HEK293 (cell line): Measurements from ENCODE around the gene ZNF285.

ENCODE experiments used
- CTCF ChIA-PET: fragments of 350-600 bp; formaldehyde crosslinking; extraction: SDS; loops from one replicate; lab custom pipeline; 2021; ENCODE audit warnings: antibody characterized with exemption; lab: Yijun Ruan, JAX
- POLR2A ChIA-PET: fragments of 300-600 bp; formaldehyde crosslinking; extraction: SDS; loops from one replicate; lab custom pipeline; 2020; ENCODE audit warnings: antibody characterized with exemption, inconsistent platforms; lab: Yijun Ruan, JAX
- H3K27ac ChIP-seq: fragments of 200-500 bp; sonication (Bioruptor generic); 2 replicates; pipeline ENCODE4 v1.5.1; 2014; ENCODE audit warnings: low read depth, low read length, control low read depth, inconsistent platforms; ENCODE audit errors: extremely low read depth
- H3K36me3 ChIP-seq, 2 experiments: fragments of 200-500 bp in 1 of 2; sonication (Bioruptor generic) in 1 of 2; 1 replicate in 1 of 2; 2 replicates in 1 of 2; pipeline ENCODE4 v1.5.1; 2014 to 2017; ENCODE audit warnings: inconsistent platforms in 2 of 2, low read length in 2 of 2; ENCODE audit not compliant: control insufficient read depth in 2 of 2, insufficient read depth in 1 of 2
- H3K4me1 ChIP-seq: fragments of 200-500 bp; sonication (Bioruptor generic); 2 replicates; pipeline ENCODE4 v1.5.1; 2014; ENCODE audit warnings: mild to moderate bottlenecking, low read length, inconsistent platforms; ENCODE audit not compliant: control insufficient read depth, insufficient read depth
- H3K4me3 ChIP-seq: 2 replicates; pipeline ENCODE4 v1.5.1; 2011; ENCODE audit warnings: low read depth, mild to moderate bottlenecking, control low read depth, low read length, moderate library complexity
- H3K9me3 ChIP-seq: fragments of 200-500 bp; sonication (Bioruptor generic); 2 replicates; pipeline ENCODE4 v1.5.1; 2014; ENCODE audit warnings: low read depth, low read length, inconsistent platforms; ENCODE audit not compliant: control insufficient read depth, insufficient read depth
- GFI1B ChIP-seq: fragments of 450-650 bp; formaldehyde crosslinking; IDR thresholded peaks from 2 replicates; pipeline ENCODE4 v1.5.1; 2016; ENCODE audit warnings: missing biosample characterization, missing genetic modification characterization
- HIC1 ChIP-seq: fragments of 450-650 bp; formaldehyde crosslinking; IDR thresholded peaks from 2 replicates; pipeline ENCODE4 v1.5.1; 2016; ENCODE audit warnings: missing biosample characterization, missing genetic modification characterization
- MYNN ChIP-seq: fragments of 450-650 bp; formaldehyde crosslinking; IDR thresholded peaks from 2 replicates; pipeline ENCODE4 v1.5.1; 2016; ENCODE audit warnings: missing biosample characterization, missing genetic modification characterization, borderline replicate concordance
- ZBTB11 ChIP-seq: fragments of 450-650 bp; formaldehyde crosslinking; conservative IDR thresholded peaks from 2 replicates; pipeline ENCODE4 v1.5.1; 2016; ENCODE audit warnings: low read depth, missing biosample characterization, missing genetic modification characterization
- ZNF2 ChIP-seq: fragments of 450-650 bp; formaldehyde crosslinking; IDR thresholded peaks from 2 replicates; pipeline ENCODE4 v1.5.1; 2016; ENCODE audit warnings: missing biosample characterization, missing genetic modification characterization
- ZNF302 ChIP-seq: fragments of 450-650 bp; formaldehyde crosslinking; IDR thresholded peaks from 2 replicates; pipeline ENCODE4 v1.5.1; 2016; ENCODE audit warnings: missing biosample characterization, missing genetic modification characterization, low read depth
- ZNF423 ChIP-seq: fragments of 450-650 bp; formaldehyde crosslinking; IDR thresholded peaks from 2 replicates; pipeline ENCODE4 v1.5.1; 2016; ENCODE audit warnings: missing biosample characterization, missing genetic modification characterization
- ZNF473 ChIP-seq: fragments of 450-650 bp; formaldehyde crosslinking; IDR thresholded peaks from 2 replicates; pipeline ENCODE4 v1.5.1; 2017; ENCODE audit warnings: missing biosample characterization, missing genetic modification characterization
- ZNF48 ChIP-seq: fragments of 450-650 bp; formaldehyde crosslinking; IDR thresholded peaks from 2 replicates; pipeline ENCODE4 v1.5.1; 2016; ENCODE audit warnings: missing biosample characterization, missing genetic modification characterization
- ZNF510 ChIP-seq: fragments of 450-650 bp; formaldehyde crosslinking; IDR thresholded peaks from 2 replicates; pipeline ENCODE4 v1.5.1; 2018; ENCODE audit warnings: mild to moderate bottlenecking, missing genetic modification characterization, missing biosample characterization; ENCODE audit not compliant: insufficient replicate concordance
- ZNF521 ChIP-seq: fragments of 450-650 bp; formaldehyde crosslinking; IDR thresholded peaks from 2 replicates; pipeline ENCODE4 v1.5.1; 2017; ENCODE audit warnings: missing biosample characterization, mild to moderate bottlenecking, missing genetic modification characterization
- ZNF549 ChIP-seq: fragments of 450-650 bp; IDR thresholded peaks from 2 replicates; pipeline ENCODE4 v1.5.1; 2018; ENCODE audit warnings: missing biosample characterization, missing genetic modification characterization, mild to moderate bottlenecking, inconsistent platforms, moderate library complexity
- ZNF610 ChIP-seq: fragments of 450-650 bp; formaldehyde crosslinking; IDR thresholded peaks from 2 replicates; pipeline ENCODE4 v1.5.1; 2016; ENCODE audit warnings: missing biosample characterization, missing genetic modification characterization, borderline replicate concordance
- ZNF677 ChIP-seq: fragments of 450-650 bp; IDR thresholded peaks from 2 replicates; pipeline ENCODE4 v1.5.0; 2018; ENCODE audit warnings: missing biosample characterization, mild to moderate bottlenecking, missing genetic modification characterization, moderate library complexity
- ZNF776 ChIP-seq: fragments of 450-650 bp; formaldehyde crosslinking; IDR thresholded peaks from 2 replicates; pipeline ENCODE4 v1.5.0; 2017; ENCODE audit warnings: missing biosample characterization, missing genetic modification characterization, borderline replicate concordance
- ZNF777 ChIP-seq: fragments of 450-650 bp; formaldehyde crosslinking; IDR thresholded peaks from 2 replicates; pipeline ENCODE4 v1.5.1; 2017; ENCODE audit warnings: missing biosample characterization, missing genetic modification characterization, borderline replicate concordance
- ZNF843 ChIP-seq: fragments of 450-650 bp; formaldehyde crosslinking; IDR thresholded peaks from 2 replicates; pipeline ENCODE4 v1.5.1; 2016; ENCODE audit warnings: missing biosample characterization, missing genetic modification characterization
- TF ChIP-seq, protein P1 (sequence below): fragments of 450-650 bp; formaldehyde crosslinking; IDR thresholded peaks from 2 replicates; pipeline ENCODE4 v1.5.1; 2016; ENCODE audit warnings: missing biosample characterization, missing genetic modification characterization
- TF ChIP-seq, protein P2 (sequence below): fragments of 450-650 bp; formaldehyde crosslinking; IDR thresholded peaks from 2 replicates; pipeline ENCODE4 v1.5.1; 2017; ENCODE audit warnings: missing biosample characterization, missing genetic modification characterization
- TF ChIP-seq, protein P3 (sequence below): fragments of 450-650 bp; formaldehyde crosslinking; IDR thresholded peaks from 2 replicates; pipeline ENCODE4 v1.5.1; 2016; ENCODE audit warnings: missing biosample characterization, missing genetic modification characterization, borderline replicate concordance

ZNF285 gene

GRCh38 chr19:44438441-44438840, 37.0 kb upstream of the ZNF285 start:
- no peak for TF ChIP-seq ZNF48 (tag by site-specific recombination)
- no peak for TF ChIP-seq HIC1 (tag by site-specific recombination)
- TF ChIP-seq ZNF473 (tag by site-specific recombination), result no peak
- no peak for TF ChIP-seq ZNF510 (tag by site-specific recombination)
- TF ChIP-seq ZNF549 (tag by site-specific recombination), result no peak
- TF ChIP-seq ZNF776 (tag by site-specific recombination), result no peak
- TF ChIP-seq, protein P1, sequence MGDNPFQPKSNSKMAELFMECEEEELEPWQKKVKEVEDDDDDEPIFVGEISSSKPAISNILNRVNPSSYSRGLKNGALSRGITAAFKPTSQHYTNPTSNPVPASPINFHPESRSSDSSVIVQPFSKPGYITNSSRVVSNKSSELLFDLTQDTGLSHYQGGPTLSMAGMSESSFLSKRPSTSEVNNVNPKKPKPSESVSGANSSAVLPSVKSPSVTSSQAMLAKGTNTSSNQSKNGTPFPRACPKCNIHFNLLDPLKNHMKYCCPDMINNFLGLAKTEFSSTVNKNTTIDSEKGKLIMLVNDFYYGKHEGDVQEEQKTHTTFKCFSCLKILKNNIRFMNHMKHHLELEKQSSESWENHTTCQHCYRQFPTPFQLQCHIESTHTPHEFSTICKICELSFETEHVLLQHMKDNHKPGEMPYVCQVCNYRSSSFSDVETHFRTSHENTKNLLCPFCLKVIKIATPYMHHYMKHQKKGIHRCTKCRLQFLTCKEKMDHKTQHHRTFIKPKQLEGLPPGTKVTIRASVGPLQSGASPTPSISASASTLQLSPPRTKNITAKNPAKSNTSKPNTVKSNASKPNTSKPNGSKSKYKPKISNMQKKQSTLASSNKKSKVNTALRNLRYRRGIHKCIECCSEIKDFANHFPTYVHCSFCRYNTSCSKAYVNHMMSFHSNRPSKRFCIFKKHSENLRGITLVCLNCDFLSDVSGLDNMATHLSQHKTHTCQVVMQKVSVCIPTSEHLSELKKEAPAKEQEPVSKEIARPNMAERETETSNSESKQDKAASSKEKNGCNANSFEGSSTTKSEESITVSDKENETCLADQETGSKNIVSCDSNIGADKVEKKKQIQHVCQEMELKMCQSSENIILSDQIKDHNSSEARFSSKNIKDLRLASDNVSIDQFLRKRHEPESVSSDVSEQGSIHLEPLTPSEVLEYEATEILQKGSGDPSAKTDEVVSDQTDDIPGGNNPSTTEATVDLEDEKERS, result no peak
- no peak for TF ChIP-seq MYNN
- TF ChIP-seq GFI1B (tag by site-specific recombination), result no peak
- no peak for TF ChIP-seq ZNF777
- TF ChIP-seq, protein P2, sequence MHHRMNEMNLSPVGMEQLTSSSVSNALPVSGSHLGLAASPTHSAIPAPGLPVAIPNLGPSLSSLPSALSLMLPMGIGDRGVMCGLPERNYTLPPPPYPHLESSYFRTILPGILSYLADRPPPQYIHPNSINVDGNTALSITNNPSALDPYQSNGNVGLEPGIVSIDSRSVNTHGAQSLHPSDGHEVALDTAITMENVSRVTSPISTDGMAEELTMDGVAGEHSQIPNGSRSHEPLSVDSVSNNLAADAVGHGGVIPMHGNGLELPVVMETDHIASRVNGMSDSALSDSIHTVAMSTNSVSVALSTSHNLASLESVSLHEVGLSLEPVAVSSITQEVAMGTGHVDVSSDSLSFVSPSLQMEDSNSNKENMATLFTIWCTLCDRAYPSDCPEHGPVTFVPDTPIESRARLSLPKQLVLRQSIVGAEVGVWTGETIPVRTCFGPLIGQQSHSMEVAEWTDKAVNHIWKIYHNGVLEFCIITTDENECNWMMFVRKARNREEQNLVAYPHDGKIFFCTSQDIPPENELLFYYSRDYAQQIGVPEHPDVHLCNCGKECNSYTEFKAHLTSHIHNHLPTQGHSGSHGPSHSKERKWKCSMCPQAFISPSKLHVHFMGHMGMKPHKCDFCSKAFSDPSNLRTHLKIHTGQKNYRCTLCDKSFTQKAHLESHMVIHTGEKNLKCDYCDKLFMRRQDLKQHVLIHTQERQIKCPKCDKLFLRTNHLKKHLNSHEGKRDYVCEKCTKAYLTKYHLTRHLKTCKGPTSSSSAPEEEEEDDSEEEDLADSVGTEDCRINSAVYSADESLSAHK, result no peak
- no peak for TF ChIP-seq ZBTB11 (tag by site-specific recombination)
- TF ChIP-seq, all 188 proteins: peak for 0
- H3K36me3 ChIP-seq, result peaks cover 6 to 19% of the 10 kb centered on the region in 2 experiments; a peak in 2 of 3 replicates
- ChIA-PET CTCF (interaction anchor here (0.6 kb wide), 1 partner anchor 579 kb away, joined by 3 read pairs; no protein-coding TSS in a partner anchor), POLR2A (no interaction called here)
- H3K4me3 ChIP-seq, result no peak overlapping the region
- H3K9me3 ChIP-seq, result no peaks in the 10 kb centered on the region; the same call in 1 of the 2 replicates
- no peaks in the 10 kb centered on the region for H3K4me1 ChIP-seq
- no peak overlapping the region for H3K27ac ChIP-seq

GRCh38 chr19:44435441-44435840, 34.0 kb upstream of the ZNF285 start:
- peaks cover 6 to 22% of the 10 kb centered on the region in 2 experiments for H3K36me3 ChIP-seq
- no peak overlapping the region for H3K27ac ChIP-seq
- H3K4me3 ChIP-seq, result no peak overlapping the region
- no peaks in the 10 kb centered on the region for H3K4me1 ChIP-seq
- ChIA-PET CTCF (interaction anchor here (0.6 kb wide), 1 partner anchor 167 kb away, joined by 3 read pairs; no protein-coding TSS in a partner anchor), POLR2A (no interaction called here)
- no peaks in the 10 kb centered on the region; the same call in 1 of the 2 replicates for H3K9me3 ChIP-seq
- TF ChIP-seq ZNF423, result no peak
- TF ChIP-seq, protein P3, sequence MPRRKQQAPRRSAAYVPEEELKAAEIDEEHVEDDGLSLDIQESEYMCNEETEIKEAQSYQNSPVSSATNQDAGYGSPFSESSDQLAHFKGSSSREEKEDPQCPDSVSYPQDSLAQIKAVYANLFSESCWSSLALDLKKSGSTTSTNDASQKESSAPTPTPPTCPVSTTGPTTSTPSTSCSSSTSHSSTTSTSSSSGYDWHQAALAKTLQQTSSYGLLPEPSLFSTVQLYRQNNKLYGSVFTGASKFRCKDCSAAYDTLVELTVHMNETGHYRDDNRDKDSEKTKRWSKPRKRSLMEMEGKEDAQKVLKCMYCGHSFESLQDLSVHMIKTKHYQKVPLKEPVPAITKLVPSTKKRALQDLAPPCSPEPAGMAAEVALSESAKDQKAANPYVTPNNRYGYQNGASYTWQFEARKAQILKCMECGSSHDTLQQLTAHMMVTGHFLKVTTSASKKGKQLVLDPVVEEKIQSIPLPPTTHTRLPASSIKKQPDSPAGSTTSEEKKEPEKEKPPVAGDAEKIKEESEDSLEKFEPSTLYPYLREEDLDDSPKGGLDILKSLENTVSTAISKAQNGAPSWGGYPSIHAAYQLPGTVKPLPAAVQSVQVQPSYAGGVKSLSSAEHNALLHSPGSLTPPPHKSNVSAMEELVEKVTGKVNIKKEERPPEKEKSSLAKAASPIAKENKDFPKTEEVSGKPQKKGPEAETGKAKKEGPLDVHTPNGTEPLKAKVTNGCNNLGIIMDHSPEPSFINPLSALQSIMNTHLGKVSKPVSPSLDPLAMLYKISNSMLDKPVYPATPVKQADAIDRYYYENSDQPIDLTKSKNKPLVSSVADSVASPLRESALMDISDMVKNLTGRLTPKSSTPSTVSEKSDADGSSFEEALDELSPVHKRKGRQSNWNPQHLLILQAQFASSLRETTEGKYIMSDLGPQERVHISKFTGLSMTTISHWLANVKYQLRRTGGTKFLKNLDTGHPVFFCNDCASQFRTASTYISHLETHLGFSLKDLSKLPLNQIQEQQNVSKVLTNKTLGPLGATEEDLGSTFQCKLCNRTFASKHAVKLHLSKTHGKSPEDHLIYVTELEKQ (tag by site-specific recombination), result no peak
- TF ChIP-seq ZNF302 (tag by site-specific recombination), result no peak
- no peak for TF ChIP-seq ZNF776 (tag by site-specific recombination)
- no peak for TF ChIP-seq ZNF521 (tag by site-specific recombination)
- TF ChIP-seq ZNF843 (tag by site-specific recombination), result no peak
- no peak for TF ChIP-seq ZNF2 (tag by site-specific recombination)
- no peak for TF ChIP-seq ZNF610 (tag by site-specific recombination)
- no peak for TF ChIP-seq ZNF677 (tag by site-specific recombination)
